HCT116 (cell line): ENCODE measurements around the gene RGL4. TPM values are rescaled to one million over a fixed set of nuclear protein-coding genes. Genes with fewer than 3 reads are reported as not detected.

ENCODE experiments used
- ATAC-seq: fragments of 200-7000 bp; cut with Tn5 transposase; 2 replicates; pipeline ENCODE4 v1.9.1; 2020; ENCODE audit warnings: mild to moderate bottlenecking, moderate library complexity
- BruUV-seq: library from RNA; stranded (reverse); fragments of 400-500 nt; replicated peaks from 2 replicates; lab custom pipeline; 2021; lab: Mats Ljungman, UMichigan
- CTCF ChIA-PET: fragments of 300-600 bp; sonication (Branson Sonifier 250); formaldehyde crosslinking; loops from one replicate; lab custom pipeline; 2021; ENCODE audit warnings: antibody characterized with exemption; lab: Charles Lee
- POLR2A ChIA-PET: fragments of 300-600, 350-600 bp; sonication (Branson Sonifier 250); formaldehyde crosslinking; loops from one replicate; lab custom pipeline; 2021; ENCODE audit warnings: antibody characterized with exemption; lab: Charles Lee
- RAD21 ChIA-PET, 2 experiments: fragments of 300-600 bp; sonication (Branson Sonifier 250); formaldehyde crosslinking; loops; one replicate each; lab custom pipeline; 2023; ENCODE audit warnings: low total read pairs in 2 of 2; ENCODE audit not compliant: uncharacterized antibody in 2 of 2, unreplicated experiment in 2 of 2, low non-redundant PET in 1 of 2; lab: Charles Lee
- DNase-seq: peaks from one replicate; pipeline ENCODE4 v3.0.0-alpha.2; 2010; ENCODE audit warnings: low read depth, low spot score
- H2AFZ ChIP-seq: fragments of 200-600 bp; shearing (Covaris generic), sonication (generic); 2 replicates; pipeline ENCODE4 v1.6.1; 2017; ENCODE audit warnings: low read depth, mixed run types, mixed read lengths, antibody characterized with exemption, low read length; ENCODE audit not compliant: poor library complexity, severe bottlenecking
- H3K27ac ChIP-seq: 2 replicates; pipeline ENCODE4 v1.5.1; 2012; ENCODE audit warnings: low read depth, low read length
- H3K27me3 ChIP-seq: fragments of 200-600 bp; sonication (generic); 2 replicates; pipeline ENCODE4 v1.6.1; 2016; ENCODE audit warnings: mixed run types, low read length, mixed read lengths; ENCODE audit not compliant: insufficient read depth
- H3K36me3 ChIP-seq, 2 experiments: fragments of 200-500 bp in 1 of 2; fragments of 200-600 bp in 1 of 2; sonication (Bioruptor generic) in 1 of 2; sonication (generic) in 1 of 2; 2 replicates each; pipeline versions ENCODE4 v1.5.1 to v1.6.1; 2014 to 2016; ENCODE audit warnings: low read length in 2 of 2, inconsistent platforms in 1 of 2, mixed read lengths in 1 of 2, mixed run types in 1 of 2; ENCODE audit not compliant: insufficient read depth in 2 of 2, control insufficient read depth in 1 of 2
- H3K4me1 ChIP-seq, 2 experiments: fragments of 200-600 bp in 1 of 2; sonication (generic) in 1 of 2; 2 replicates each; pipeline versions ENCODE4 v1.5.1 to v1.6.1; 2012 to 2017; ENCODE audit warnings: low read length in 2 of 2, inconsistent platforms in 1 of 2, mild to moderate bottlenecking in 1 of 2, mixed read lengths in 1 of 2, mixed run types in 1 of 2, moderate library complexity in 1 of 2; ENCODE audit not compliant: insufficient read depth in 2 of 2, control insufficient read depth in 1 of 2
- H3K4me2 ChIP-seq: fragments of 200-600 bp; sonication (generic); 2 replicates; pipeline ENCODE4 v1.6.1; 2017; ENCODE audit warnings: mixed run types, low read length, mixed read lengths
- H3K4me3 ChIP-seq, 2 experiments: fragments of 200-600 bp in 1 of 2; sonication (generic) in 1 of 2; replicated peaks in 1 of 2; 2 replicates each; pipeline ENCODE4 v1.5.1; 2011 to 2016; ENCODE audit warnings: low read length in 2 of 2, control low read depth in 1 of 2, low read depth in 1 of 2, mild to moderate bottlenecking in 1 of 2, mixed read lengths in 1 of 2, mixed run types in 1 of 2
- H3K79me2 ChIP-seq: fragments of 200-600 bp; sonication (generic); 2 replicates; pipeline ENCODE4 v1.6.1; 2017; ENCODE audit warnings: mild to moderate bottlenecking, mixed run types, low read length, moderate library complexity, mixed read lengths; ENCODE audit not compliant: insufficient read depth
- H3K9ac ChIP-seq: fragments of 200-600 bp; sonication (generic); 2 replicates; pipeline ENCODE4 v1.6.1; 2016; ENCODE audit warnings: low read length, mixed read lengths
- H3K9me2 ChIP-seq: fragments of 200-600 bp; sonication (generic), shearing (Covaris generic); 2 replicates; pipeline ENCODE4 v1.6.1; 2017; ENCODE audit warnings: mixed run types, mild to moderate bottlenecking, moderate library complexity; ENCODE audit not compliant: insufficient read depth
- H3K9me3 ChIP-seq, 2 experiments: fragments of 200-500 bp in 1 of 2; fragments of 200-600 bp in 1 of 2; sonication (Bioruptor generic) in 1 of 2; sonication (generic) in 1 of 2; 2 replicates each; pipeline ENCODE4 v1.6.1; 2014 to 2017; ENCODE audit warnings: low read length in 2 of 2, mixed read lengths in 2 of 2, inconsistent platforms in 1 of 2, low read depth in 1 of 2, mild to moderate bottlenecking in 1 of 2, mixed run types in 1 of 2, moderate library complexity in 1 of 2; ENCODE audit not compliant: control insufficient read depth in 1 of 2, insufficient read depth in 1 of 2
- H4K20me1 ChIP-seq: fragments of 200-600 bp; sonication (generic), shearing (Covaris generic); 2 replicates; pipeline ENCODE4 v1.6.1; 2017; ENCODE audit warnings: mixed run types, mild to moderate bottlenecking, moderate library complexity; ENCODE audit not compliant: insufficient read depth
- CBX3 ChIP-seq: IDR thresholded peaks from 2 replicates; pipeline ENCODE4 v1.6.1; 2012; ENCODE audit warnings: low read depth
- CTCF ChIP-seq, 3 experiments: fragments of 200-600 bp in 1 of 3; sonication (generic) in 1 of 3; IDR thresholded peaks in 2 of 3; conservative IDR thresholded peaks in 1 of 3; 2 replicates each; pipeline ENCODE4 v1.5.1; 2012 to 2017; ENCODE audit warnings: low read depth in 2 of 3, low read length in 2 of 3, antibody characterized with exemption in 1 of 3, borderline replicate concordance in 1 of 3, control low read depth in 1 of 3, mild to moderate bottlenecking in 1 of 3, mixed read lengths in 1 of 3, mixed run types in 1 of 3, moderate library complexity in 1 of 3; ENCODE audit not compliant: insufficient read depth in 1 of 3
- ELF1 ChIP-seq: IDR thresholded peaks from 2 replicates; pipeline ENCODE4 v1.6.1; 2012; ENCODE audit warnings: low read depth, borderline replicate concordance
- JUND ChIP-seq: IDR thresholded peaks from 2 replicates; pipeline ENCODE4 v1.6.1; 2012
- MAX ChIP-seq: IDR thresholded peaks from 2 replicates; pipeline ENCODE4 v1.6.1; 2012
- REST ChIP-seq: IDR thresholded peaks from 2 replicates; pipeline ENCODE4 v1.6.1; 2012; ENCODE audit warnings: low read depth
- SP1 ChIP-seq: IDR thresholded peaks from 2 replicates; pipeline ENCODE4 v1.6.1; 2012; ENCODE audit warnings: low read depth
- SRF ChIP-seq: IDR thresholded peaks from 2 replicates; pipeline ENCODE4 v1.6.1; 2012; ENCODE audit warnings: low read depth
- YY1 ChIP-seq: IDR thresholded peaks from 2 replicates; pipeline ENCODE4 v1.6.1; 2011; ENCODE audit warnings: low read length, low read depth, moderate library complexity, mild to moderate bottlenecking; ENCODE audit not compliant: insufficient replicate concordance; ENCODE audit errors: extremely low read depth
- ZFX ChIP-seq: fragments of 450-650 bp; IDR thresholded peaks from 2 replicates; pipeline ENCODE4 v1.6.1; 2017
- ZNF274 ChIP-seq: fragments of 200-500 bp; sonication (Bioruptor generic); IDR thresholded peaks from 2 replicates; pipeline ENCODE4 v1.6.1; 2014; ENCODE audit warnings: mild to moderate bottlenecking, low read depth, low read length, inconsistent platforms
- intact Hi-C: fragments of 100-400 bp; cut with micrococcal nuclease; formaldehyde crosslinking; loops from 2 replicates; pipeline ENCODE4 v1.10.0; 2022
- total RNA-seq: library from RNA; stranded (reverse); gene quantifications from one replicate; pipeline ENCODE4 v1.2.1, GENCODE V29; 2021; ENCODE audit not compliant: unreplicated experiment

RGL4 gene
- total RNA-seq, 1 experiment from 2014 or later, result not detected

- no TSS peak for BruUV-seq
- RAD21 ChIA-PET, result no interaction called here
- Histone ChIP-seq H3K4me3 (no peak overlapping the region), H2AFZ (no peak overlapping the region), H4K20me1 (no peaks in the 10 kb centered on the region), H3K27me3 (no peaks in the 10 kb centered on the region), H3K36me3 (peaks cover 27 to 30% of the 10 kb centered on the region in 2 experiments; a peak in 3 of 4 replicates), H3K4me2 (no peak overlapping the region), H3K9ac (no peak overlapping the region), H3K9me2 (no peaks in the 10 kb centered on the region), H3K4me1 (peaks cover 4 to 15% of the 10 kb centered on the region in 2 experiments; a peak in 3 of 4 replicates), H3K27ac (peak overlapping the region; percentile 27; the same call in 1 of the 2 replicates), H3K9me3 (no peaks in the 10 kb centered on the region), H3K79me2 (peaks cover 20% of the 10 kb centered on the region)
- CTCF ChIA-PET, result no interaction called here
- ATAC-seq (no peak), DNase-seq (no peak)
- no peak for TF ChIP-seq ELF1
- no peak for TF ChIP-seq MAX
- TF ChIP-seq YY1, result no peak
- TF ChIP-seq ZNF274, result no peak
- no peak for TF ChIP-seq ZFX
- no peak for TF ChIP-seq JUND
- no peak for TF ChIP-seq SRF
- TF ChIP-seq REST, result no peak
- no peak for TF ChIP-seq SP1
- no peak for TF ChIP-seq CTCF (IDR thresholded peaks at IDR 0.05 in 2 of 3, conservative IDR thresholded peaks at IDR 0.05 in 1 of 3; ENCODE audit: borderline replicate concordance in 1 of 3, insufficient read depth in 1 of 3, low read depth in 2 of 3, low read length in 2 of 3)
- TF ChIP-seq CBX3, result no peak
- intact Hi-C loops, result no loop called here
- POLR2A ChIA-PET, result no interaction called here
Measured at GRCh38 chr22:23714596-23715578, 24.1 kb downstream of the RGL4 start.
